ENCODE measurements around the gene GARS1. TPM values are rescaled to one million over a fixed set of nuclear protein-coding genes. Genes with fewer than 3 reads are reported as not detected.

GARS1 gene
- polyA plus RNA-seq, 1 donor from 2014 or later, result 99.1 TPM

- TF ChIP-seq SMC3 (conservative IDR thresholded peaks at IDR 0.05; ENCODE audit: poor library complexity) (peak; percentile 14), POLR2AphosphoS5 (IDR thresholded peaks at IDR 0.05) (no peak), CTCF (IDR thresholded peaks at IDR 0.05; ENCODE audit: poor library complexity, severe bottlenecking) (peak; percentile 37)
- Histone ChIP-seq H3K9me3 (ENCODE audit: low read length) (no peaks in the 10 kb centered on the region), H3K9me2 (ENCODE audit: insufficient read depth, low read length) (no peaks in the 10 kb centered on the region), H3K79me2 (replicated peaks; ENCODE audit: insufficient read depth, low read length) (no peaks in the 10 kb centered on the region), H3K9ac (ENCODE audit: low read length) (no peak overlapping the region), H3K27me3 (ENCODE audit: insufficient read depth, low read depth, low read length) (no peaks in the 10 kb centered on the region), H3K4me3 (ENCODE audit: low read length) (no peak overlapping the region), H4K20me1 (ENCODE audit: insufficient read depth) (no peaks in the 10 kb centered on the region), H3K4me2 (ENCODE audit: low read length) (no peak overlapping the region), H3K36me3 (ENCODE audit: insufficient read depth, low read length) (peaks cover 20% of the 10 kb centered on the region), H3F3A (ENCODE audit: insufficient read depth, low read length, poor library complexity, severe bottlenecking) (no peaks in the 10 kb centered on the region), H3K27ac (ENCODE audit: low read length) (no peak overlapping the region), H2AFZ (ENCODE audit: low read depth, low read length) (no peak overlapping the region)
Measured at GRCh38 chr7:30625283-30625682, 30.6 kb downstream of the GARS1 start.

DNA sequence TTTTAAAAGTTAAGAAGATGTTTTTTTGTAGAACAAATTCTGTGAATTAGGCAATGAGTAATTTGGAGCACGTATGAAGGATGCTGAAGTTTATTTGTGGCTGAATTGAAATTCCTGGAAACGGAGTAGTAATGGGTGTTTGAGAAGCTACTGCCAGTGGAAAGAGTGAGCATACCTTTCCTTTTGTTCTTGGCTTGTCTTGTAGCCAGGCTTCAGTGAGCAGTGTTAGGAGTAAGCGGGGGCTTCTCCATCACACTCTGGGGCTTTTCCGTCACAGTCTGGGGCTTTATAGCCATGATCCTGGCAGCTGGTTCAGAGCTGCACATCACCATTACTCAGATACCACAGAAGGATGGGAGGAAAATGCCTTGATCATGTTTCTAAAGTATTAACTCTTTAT lies 32.3 kb downstream of the GARS1 start:
- no peaks in the 10 kb centered on the region for H3K27me3 ChIP-seq (ENCODE audit: insufficient read depth, low read depth, low read length)
- H3K9me2 ChIP-seq (ENCODE audit: insufficient read depth, low read length), result no peaks in the 10 kb centered on the region
- H2AFZ ChIP-seq (ENCODE audit: low read depth, low read length), result no peak overlapping the region
- H3F3A ChIP-seq (ENCODE audit: insufficient read depth, low read length, poor library complexity, severe bottlenecking), result no peaks in the 10 kb centered on the region
- H3K79me2 ChIP-seq (replicated peaks; ENCODE audit: insufficient read depth, low read length), result no peaks in the 10 kb centered on the region
- peaks cover 17% of the 10 kb centered on the region for H3K36me3 ChIP-seq (ENCODE audit: insufficient read depth, low read length)
- no peaks in the 10 kb centered on the region for H4K20me1 ChIP-seq (ENCODE audit: insufficient read depth)
- H3K4me3 ChIP-seq (ENCODE audit: low read length), result no peak overlapping the region
- H3K4me2 ChIP-seq (ENCODE audit: low read length), result no peak overlapping the region
- H3K27ac ChIP-seq (ENCODE audit: low read length), result no peak overlapping the region
- H3K9me3 ChIP-seq (ENCODE audit: low read length), result no peaks in the 10 kb centered on the region
- TF ChIP-seq MXI1 (conservative IDR thresholded peaks at IDR 0.05; ENCODE audit: poor library complexity, severe bottlenecking), result no peak
- no peak for TF ChIP-seq RAD21 (conservative IDR thresholded peaks at IDR 0.05)
- TF ChIP-seq EP300 (conservative IDR thresholded peaks at IDR 0.05; ENCODE audit: poor library complexity, severe bottlenecking), result no peak
- TF ChIP-seq SMC3 (conservative IDR thresholded peaks at IDR 0.05; ENCODE audit: poor library complexity), result no peak
- TF ChIP-seq, protein P1, sequence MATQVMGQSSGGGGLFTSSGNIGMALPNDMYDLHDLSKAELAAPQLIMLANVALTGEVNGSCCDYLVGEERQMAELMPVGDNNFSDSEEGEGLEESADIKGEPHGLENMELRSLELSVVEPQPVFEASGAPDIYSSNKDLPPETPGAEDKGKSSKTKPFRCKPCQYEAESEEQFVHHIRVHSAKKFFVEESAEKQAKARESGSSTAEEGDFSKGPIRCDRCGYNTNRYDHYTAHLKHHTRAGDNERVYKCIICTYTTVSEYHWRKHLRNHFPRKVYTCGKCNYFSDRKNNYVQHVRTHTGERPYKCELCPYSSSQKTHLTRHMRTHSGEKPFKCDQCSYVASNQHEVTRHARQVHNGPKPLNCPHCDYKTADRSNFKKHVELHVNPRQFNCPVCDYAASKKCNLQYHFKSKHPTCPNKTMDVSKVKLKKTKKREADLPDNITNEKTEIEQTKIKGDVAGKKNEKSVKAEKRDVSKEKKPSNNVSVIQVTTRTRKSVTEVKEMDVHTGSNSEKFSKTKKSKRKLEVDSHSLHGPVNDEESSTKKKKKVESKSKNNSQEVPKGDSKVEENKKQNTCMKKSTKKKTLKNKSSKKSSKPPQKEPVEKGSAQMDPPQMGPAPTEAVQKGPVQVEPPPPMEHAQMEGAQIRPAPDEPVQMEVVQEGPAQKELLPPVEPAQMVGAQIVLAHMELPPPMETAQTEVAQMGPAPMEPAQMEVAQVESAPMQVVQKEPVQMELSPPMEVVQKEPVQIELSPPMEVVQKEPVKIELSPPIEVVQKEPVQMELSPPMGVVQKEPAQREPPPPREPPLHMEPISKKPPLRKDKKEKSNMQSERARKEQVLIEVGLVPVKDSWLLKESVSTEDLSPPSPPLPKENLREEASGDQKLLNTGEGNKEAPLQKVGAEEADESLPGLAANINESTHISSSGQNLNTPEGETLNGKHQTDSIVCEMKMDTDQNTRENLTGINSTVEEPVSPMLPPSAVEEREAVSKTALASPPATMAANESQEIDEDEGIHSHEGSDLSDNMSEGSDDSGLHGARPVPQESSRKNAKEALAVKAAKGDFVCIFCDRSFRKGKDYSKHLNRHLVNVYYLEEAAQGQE (IDR thresholded peaks at IDR 0.05; ENCODE audit: borderline replicate concordance), result no peak
- no peak for TF ChIP-seq EZH2 (IDR thresholded peaks at IDR 0.05; ENCODE audit: borderline replicate concordance, insufficient read depth, low read length, poor library complexity, severe bottlenecking)
- TF ChIP-seq CTCF (IDR thresholded peaks at IDR 0.05; ENCODE audit: poor library complexity, severe bottlenecking), result no peak
- no peak for TF ChIP-seq TAF1 (IDR thresholded peaks at IDR 0.05; ENCODE audit: low read depth)
- no peak overlapping the region for H3K9ac ChIP-seq (ENCODE audit: low read length)
